ENCODE measurements around the gene ADK.

DNA sequence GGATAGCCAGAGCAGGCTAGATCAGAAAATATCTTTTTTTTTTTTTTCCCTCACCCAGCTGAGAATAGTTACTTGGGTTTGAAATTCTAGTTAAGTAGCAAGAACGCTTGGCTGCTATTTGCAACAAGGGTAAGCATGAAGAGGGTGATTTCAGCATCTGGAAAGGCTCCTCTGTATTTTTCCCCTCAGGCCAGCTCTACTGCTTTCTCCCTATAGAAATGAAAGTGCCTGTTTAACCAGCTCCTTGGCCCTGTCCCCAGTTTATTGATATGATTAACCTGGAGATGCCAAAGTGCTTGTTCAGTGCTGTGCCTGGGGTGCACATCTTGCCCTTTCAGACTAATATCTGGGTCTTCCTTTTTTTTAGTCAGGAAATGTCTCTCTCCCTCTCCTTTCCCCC, 37.5 kb upstream of the ADK start:
- TF ChIP-seq POLR2A (IDR thresholded peaks at IDR 0.05) (no peak), CTCF (IDR thresholded peaks at IDR 0.05) (no peak)

Data from stomach (tissue), 4 donors.